PC-3 (cell line): ENCODE data around the gene CDK5RAP3. TPM values are rescaled to one million over a fixed set of nuclear protein-coding genes. Genes with fewer than 3 reads are reported as not detected.

Experiments used
- ATAC-seq: fragments of 200-7000 bp; cut with Tn5 transposase; 2 replicates; pipeline ENCODE4 v1.9.1; 2020; ENCODE audit warnings: mild to moderate bottlenecking, moderate library complexity
- BruUV-seq: library from RNA; stranded (reverse); fragments of 400-500 nt; replicated peaks from 2 replicates; lab custom pipeline; 2021; lab: Mats Ljungman, UMichigan
- CTCF ChIA-PET: fragments of 300-600 bp; sonication (Branson Sonifier 250); formaldehyde crosslinking; loops from one replicate; lab custom pipeline; 2022; ENCODE audit warnings: antibody characterized with exemption; lab: Charles Lee
- POLR2A ChIA-PET: fragments of 300-600 bp; sonication (Branson Sonifier 250); formaldehyde crosslinking; loops from one replicate; lab custom pipeline; 2022; ENCODE audit warnings: antibody characterized with exemption; ENCODE audit not compliant: unreplicated experiment; lab: Charles Lee
- DNase-seq: peaks from one replicate; pipeline ENCODE4 v3.0.0-alpha.2; 2015
- H2AFZ ChIP-seq: fragments of 300-600 bp; sonication (generic); 2 replicates; pipeline ENCODE4 v1.6.0; 2016; ENCODE audit warnings: antibody characterized with exemption, low read length
- H3F3A ChIP-seq: fragments of 300-600 bp; sonication (generic); one replicate; pipeline ENCODE4 v1.6.0; 2017; ENCODE audit warnings: antibody characterized with exemption, low read length, control low read depth, mild to moderate bottlenecking; ENCODE audit not compliant: unreplicated experiment
- H3K27ac ChIP-seq: fragments of 300-600 bp; sonication (generic); 2 replicates; pipeline ENCODE4 v1.5.1; 2016; ENCODE audit warnings: mild to moderate bottlenecking, low read length
- H3K27me3 ChIP-seq: fragments of 300-600 bp; sonication (generic); 2 replicates; pipeline ENCODE4 v1.6.1; 2016; ENCODE audit warnings: low read length, mixed read lengths
- H3K36me3 ChIP-seq: fragments of 300-600 bp; sonication (generic); 2 replicates; pipeline ENCODE4 v1.6.1; 2016; ENCODE audit warnings: low read depth, mixed run types, low read length, mixed read lengths
- H3K4me1 ChIP-seq: fragments of 300-600 bp; sonication (generic); 2 replicates; pipeline ENCODE4 v1.5.1; 2016; ENCODE audit warnings: low read length; ENCODE audit not compliant: insufficient read depth
- H3K4me2 ChIP-seq: fragments of 300-600 bp; sonication (generic); 2 replicates; pipeline ENCODE4 v1.6.0; 2016; ENCODE audit warnings: low read length
- H3K4me3 ChIP-seq: fragments of 300-600 bp; sonication (generic); 2 replicates; pipeline ENCODE4 v1.5.1; 2016; ENCODE audit warnings: mild to moderate bottlenecking, low read length, mixed read lengths
- H3K79me2 ChIP-seq: fragments of 300-600 bp; sonication (generic); 2 replicates; pipeline ENCODE4 v1.6.1; 2017; ENCODE audit warnings: low read length, mixed read lengths
- H3K9ac ChIP-seq: fragments of 300-600 bp; sonication (generic); 2 replicates; pipeline ENCODE4 v1.6.0; 2016; ENCODE audit warnings: mild to moderate bottlenecking, low read length
- H3K9me2 ChIP-seq: fragments of 300-600 bp; sonication (generic); replicated peaks from 2 replicates; pipeline ENCODE4 v1.6.1; 2016; ENCODE audit warnings: mixed run types, low read length, mixed read lengths
- H3K9me3 ChIP-seq: fragments of 300-600 bp; sonication (generic); 2 replicates; pipeline ENCODE4 v1.6.1; 2016; ENCODE audit warnings: low read length, mixed read lengths
- H4K20me1 ChIP-seq: fragments of 300-600 bp; sonication (generic); 2 replicates; pipeline ENCODE4 v1.6.1; 2016; ENCODE audit warnings: low read length, mixed read lengths
- EZH2 ChIP-seq: fragments of 300-600 bp; sonication (generic); IDR thresholded peaks from one replicate; pipeline ENCODE4 v1.6.1; 2017; ENCODE audit warnings: antibody characterized with exemption, mild to moderate bottlenecking, low read length; ENCODE audit not compliant: unreplicated experiment
- EZH2phosphoT487 ChIP-seq: fragments of 300-600 bp; sonication (generic); IDR thresholded peaks from 2 replicates; pipeline ENCODE4 v1.6.1; 2018; ENCODE audit warnings: mild to moderate bottlenecking, antibody characterized with exemption, low read length, borderline replicate concordance
- intact Hi-C: fragments of 100-400 bp; cut with micrococcal nuclease; formaldehyde crosslinking; loops from 2 replicates; pipeline ENCODE4 v1.9.0; 2023
- total RNA-seq: library from RNA; depleted of rRNA; stranded (reverse); fragments of >200 nt; gene quantifications from 2 replicates; pipeline ENCODE4 v1.2.3, GENCODE V29; 2014
- TF ChIP-seq, protein P1 (sequence below): fragments of 300-600 bp; sonication (generic); conservative IDR thresholded peaks from 2 replicates; pipeline ENCODE4 v1.5.1; 2017; ENCODE audit warnings: antibody characterized with exemption, low read depth, mild to moderate bottlenecking, low read length

CDK5RAP3 gene
- total RNA-seq, 1 experiment from 2014 or later: 193 TPM

DNA sequence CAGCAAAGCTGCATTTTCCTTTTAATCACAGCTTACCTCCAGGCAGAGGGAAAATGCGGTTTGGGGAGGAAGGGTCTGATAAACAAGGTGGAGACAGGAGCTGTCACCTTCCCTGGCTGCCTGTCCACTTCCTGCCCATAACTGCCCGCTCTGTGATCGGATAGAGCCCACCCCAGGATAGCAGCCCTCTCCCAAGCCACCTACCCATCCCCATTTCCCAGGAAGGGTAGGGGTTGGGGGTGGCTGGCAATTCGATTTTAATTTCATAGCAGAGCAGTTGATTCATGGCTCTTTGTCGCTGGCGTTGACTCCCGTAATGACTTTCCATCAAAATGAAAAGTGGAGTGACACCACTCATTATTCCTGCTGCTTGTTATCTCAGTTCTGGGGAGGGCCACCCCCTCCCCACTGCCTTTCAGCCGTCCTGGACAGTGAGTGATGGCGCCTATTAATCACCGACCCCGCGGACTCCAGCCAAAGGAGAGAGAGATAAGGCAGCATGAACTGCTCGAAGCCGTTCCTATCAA is 11.2 kb downstream of the CDK5RAP3 start:
- ChIA-PET POLR2A (no interaction called here), CTCF (interaction anchor here (0.6 kb wide), 1 partner anchor 35 kb away, joined by 3 read pairs; no protein-coding TSS in a partner anchor)
- H3K27ac ChIP-seq: no peak overlapping the region

DNA sequence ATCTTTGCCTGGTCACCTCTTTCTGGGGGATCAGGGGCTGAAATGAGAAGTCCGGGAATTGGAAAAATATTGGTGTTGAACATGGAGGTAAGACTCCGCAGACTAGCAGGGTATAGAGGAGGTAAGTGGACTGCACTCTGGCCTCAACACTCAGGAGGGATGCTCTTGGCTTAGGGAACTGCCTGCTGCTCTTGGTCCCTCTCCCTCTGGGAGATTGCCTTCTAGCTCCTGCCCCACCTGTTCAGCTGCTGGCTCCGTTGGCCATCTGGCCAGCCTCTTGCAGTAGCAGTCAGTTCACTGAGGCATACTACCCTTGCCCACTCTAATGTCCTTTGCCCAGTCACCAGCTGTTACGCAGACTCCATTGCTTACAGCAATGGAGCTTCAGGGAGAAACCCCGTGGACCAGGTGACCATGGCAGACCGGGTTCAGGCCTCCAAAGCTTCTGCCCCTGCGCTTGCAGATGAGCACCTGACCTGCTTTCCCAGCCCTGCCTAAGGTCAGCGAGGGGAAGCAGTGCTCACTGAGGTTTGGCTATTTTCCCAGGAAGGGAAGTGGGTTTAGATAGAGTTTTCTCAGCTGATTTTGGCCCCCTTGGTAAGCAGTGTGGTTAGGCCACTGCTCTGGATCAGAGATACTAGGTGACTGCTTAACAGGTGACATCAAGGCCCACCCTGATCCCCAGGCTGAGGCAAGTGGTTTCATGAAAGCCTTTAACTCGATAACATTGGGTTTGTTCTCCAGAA is 11.9 kb downstream of the CDK5RAP3 start:
- intact Hi-C loops: no loop called here
- Histone ChIP-seq H3K27ac (no peak overlapping the region), H3K36me3 (peaks cover 51% of the 10 kb centered on the region), H3K9ac (no peak overlapping the region), H3K4me3 (no peak overlapping the region), H3K27me3 (no peaks in the 10 kb centered on the region), H3K79me2 (no peaks in the 10 kb centered on the region), H3K9me3 (no peaks in the 10 kb centered on the region), H3F3A (no peaks in the 10 kb centered on the region), H4K20me1 (no peaks in the 10 kb centered on the region), H2AFZ (no peak overlapping the region), H3K9me2 (no peaks in the 10 kb centered on the region), H3K4me1 (no peaks in the 10 kb centered on the region), H3K4me2 (no peak overlapping the region)
- TF ChIP-seq EZH2phosphoT487: no peak
- no peak for TF ChIP-seq EZH2
- TF ChIP-seq, protein P1, sequence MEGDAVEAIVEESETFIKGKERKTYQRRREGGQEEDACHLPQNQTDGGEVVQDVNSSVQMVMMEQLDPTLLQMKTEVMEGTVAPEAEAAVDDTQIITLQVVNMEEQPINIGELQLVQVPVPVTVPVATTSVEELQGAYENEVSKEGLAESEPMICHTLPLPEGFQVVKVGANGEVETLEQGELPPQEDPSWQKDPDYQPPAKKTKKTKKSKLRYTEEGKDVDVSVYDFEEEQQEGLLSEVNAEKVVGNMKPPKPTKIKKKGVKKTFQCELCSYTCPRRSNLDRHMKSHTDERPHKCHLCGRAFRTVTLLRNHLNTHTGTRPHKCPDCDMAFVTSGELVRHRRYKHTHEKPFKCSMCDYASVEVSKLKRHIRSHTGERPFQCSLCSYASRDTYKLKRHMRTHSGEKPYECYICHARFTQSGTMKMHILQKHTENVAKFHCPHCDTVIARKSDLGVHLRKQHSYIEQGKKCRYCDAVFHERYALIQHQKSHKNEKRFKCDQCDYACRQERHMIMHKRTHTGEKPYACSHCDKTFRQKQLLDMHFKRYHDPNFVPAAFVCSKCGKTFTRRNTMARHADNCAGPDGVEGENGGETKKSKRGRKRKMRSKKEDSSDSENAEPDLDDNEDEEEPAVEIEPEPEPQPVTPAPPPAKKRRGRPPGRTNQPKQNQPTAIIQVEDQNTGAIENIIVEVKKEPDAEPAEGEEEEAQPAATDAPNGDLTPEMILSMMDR: no peak
- CTCF ChIA-PET: interaction anchor here (0.6 to 1.0 kb wide), 2 partner anchors 28 to 36 kb away, joined by 3 to 8 read pairs; no protein-coding TSS in a partner anchor
- POLR2A ChIA-PET: no interaction called here
- ATAC-seq: no peak
- DNase-seq: no peak
- no TSS peak for BruUV-seq

More for the DNA sequence above, 11.2 kb downstream of the CDK5RAP3 start:
- Histone ChIP-seq H3K9me2 (no peaks in the 10 kb centered on the region), H3K4me1 (no peaks in the 10 kb centered on the region), H3F3A (no peaks in the 10 kb centered on the region), H3K9me3 (no peaks in the 10 kb centered on the region), H3K4me3 (no peak overlapping the region), H3K4me2 (no peak overlapping the region), H3K9ac (no peak overlapping the region), H3K79me2 (no peaks in the 10 kb centered on the region), H2AFZ (no peak overlapping the region), H3K36me3 (peaks cover 56% of the 10 kb centered on the region), H3K27me3 (no peaks in the 10 kb centered on the region), H4K20me1 (no peaks in the 10 kb centered on the region)
- BruUV-seq: no TSS peak
- ATAC-seq: no peak
- no peak for DNase-seq
- intact Hi-C loops: no loop called here
- TF ChIP-seq EZH2 (no peak), EZH2phosphoT487 (no peak)
- TF ChIP-seq, protein P1: no peak
